ENCODE data around the gene CDCA5.
A peak's percentile ranks its signal among the peaks of the same experiment; 100 is the strongest.

The CDCA5 gene

DNA sequence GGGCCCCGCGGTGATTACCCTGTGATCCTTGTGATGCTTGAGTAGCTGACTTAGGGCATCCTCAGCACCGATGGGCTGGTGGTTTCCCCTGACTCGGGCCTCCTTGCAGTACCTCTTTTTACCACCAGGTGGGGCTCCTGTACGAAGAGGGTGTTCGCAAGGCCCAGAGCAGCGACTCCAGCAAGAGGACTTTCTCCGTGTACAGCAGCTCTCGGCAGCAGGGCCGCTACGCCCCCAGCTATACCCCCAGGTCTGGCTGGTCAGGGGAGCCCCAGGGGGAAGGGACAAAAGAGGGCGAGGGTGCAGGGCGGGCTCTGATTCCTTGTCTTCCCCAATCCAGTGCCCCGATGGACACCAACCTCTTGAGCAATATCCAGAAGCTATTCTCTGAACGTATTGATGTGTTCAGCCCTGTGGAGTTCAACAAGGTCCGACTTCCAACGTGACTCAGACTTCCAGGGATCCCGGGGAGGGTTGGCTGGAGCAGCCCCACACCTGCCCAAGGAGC is 26.6 kb upstream of the CDCA5 start:
- Histone ChIP-seq H3K27me3 (ENCODE audit: insufficient read depth, low read length) (no peaks in the 10 kb centered on the region), H3K4me1 (ENCODE audit: insufficient read depth, low read length, severe bottlenecking) (peaks cover 31% of the 10 kb centered on the region), H3F3A (ENCODE audit: insufficient read depth, low read length) (0 out of 2 replicates have a peak, but pooled peaks cover 5% of the 10 kb centered on the region), H3K9me2 (ENCODE audit: low read depth, low read length) (no peaks in the 10 kb centered on the region), H3K79me2 (ENCODE audit: insufficient read depth, low read length) (no peaks in the 10 kb centered on the region), H3K36me3 (ENCODE audit: insufficient read depth, low read length) (peaks cover 33% of the 10 kb centered on the region; the same call in 1 of the 2 replicates), H3K27ac (ENCODE audit: low read depth, low read length, poor library complexity, severe bottlenecking) (peak overlapping the region; percentile 55), H2AFZ (ENCODE audit: low read length) (no peak overlapping the region), H3K4me2 (ENCODE audit: low read length) (peak overlapping the region; percentile 3; the same call in 1 of the 2 replicates), H3K9me3 (ENCODE audit: low read length) (no peaks in the 10 kb centered on the region), H4K20me1 (ENCODE audit: insufficient read depth, low read length) (no peaks in the 10 kb centered on the region), H3K4me3 (ENCODE audit: low read depth, low read length, poor library complexity, severe bottlenecking) (no peak overlapping the region), H3K9ac (ENCODE audit: low read length) (peak overlapping the region; percentile 5; the same call in 1 of the 2 replicates)
- TF ChIP-seq CTCF (IDR thresholded peaks at IDR 0.05; ENCODE audit: low read length), result peak; percentile 91
- no peak for TF ChIP-seq EZH2 (IDR thresholded peaks at IDR 0.05; ENCODE audit: borderline replicate concordance, low read length)

GRCh38 chr11:65109231-65110198 is 25.7 kb upstream of the CDCA5 start:
- no peak overlapping the region for H2AFZ ChIP-seq (ENCODE audit: low read length)
- H3K4me3 ChIP-seq (ENCODE audit: low read depth, low read length, poor library complexity, severe bottlenecking), result no peak overlapping the region
- no peak for TF ChIP-seq CTCF (IDR thresholded peaks at IDR 0.05; ENCODE audit: low read length)
- no peak for TF ChIP-seq EZH2 (IDR thresholded peaks at IDR 0.05; ENCODE audit: borderline replicate concordance, low read length)

GRCh38 chr11:65108469-65109123 is 24.8 kb upstream of the CDCA5 start:
- no peaks in the 10 kb centered on the region for H3K27me3 ChIP-seq (ENCODE audit: insufficient read depth, low read length)
- no peaks in the 10 kb centered on the region for H3K79me2 ChIP-seq (ENCODE audit: insufficient read depth, low read length)
- no peak overlapping the region for H2AFZ ChIP-seq (ENCODE audit: low read length)
- no peaks in the 10 kb centered on the region for H3K9me3 ChIP-seq (ENCODE audit: low read length)
- H3K27ac ChIP-seq (ENCODE audit: low read depth, low read length, poor library complexity, severe bottlenecking), result no peak overlapping the region
- peaks cover 26% of the 10 kb centered on the region; the same call in 1 of the 2 replicates for H3K36me3 ChIP-seq (ENCODE audit: insufficient read depth, low read length)
- no peak overlapping the region for H3K4me3 ChIP-seq (ENCODE audit: low read depth, low read length, poor library complexity, severe bottlenecking)
- no peak overlapping the region for H3K9ac ChIP-seq (ENCODE audit: low read length)
- no peaks in the 10 kb centered on the region for H3K9me2 ChIP-seq (ENCODE audit: low read depth, low read length)
- H3K4me2 ChIP-seq (ENCODE audit: low read length), result no peak overlapping the region
- 0 out of 2 replicates have a peak, but pooled peaks cover 5% of the 10 kb centered on the region for H3F3A ChIP-seq (ENCODE audit: insufficient read depth, low read length)
- H4K20me1 ChIP-seq (ENCODE audit: insufficient read depth, low read length), result no peaks in the 10 kb centered on the region
- peaks cover 23% of the 10 kb centered on the region for H3K4me1 ChIP-seq (ENCODE audit: insufficient read depth, low read length, severe bottlenecking)
- TF ChIP-seq CTCF (IDR thresholded peaks at IDR 0.05; ENCODE audit: low read length), result no peak
- no peak for TF ChIP-seq EZH2 (IDR thresholded peaks at IDR 0.05; ENCODE audit: borderline replicate concordance, low read length)

More at GRCh38 chr11:65109231-65110198, 25.7 kb upstream of the CDCA5 start:
- peaks cover 31% of the 10 kb centered on the region for H3K4me1 ChIP-seq (ENCODE audit: insufficient read depth, low read length, severe bottlenecking)
- no peaks in the 10 kb centered on the region for H4K20me1 ChIP-seq (ENCODE audit: insufficient read depth, low read length)
- H3K4me2 ChIP-seq (ENCODE audit: low read length), result no peak overlapping the region
- H3K79me2 ChIP-seq (ENCODE audit: insufficient read depth, low read length), result no peaks in the 10 kb centered on the region
- no peaks in the 10 kb centered on the region for H3K27me3 ChIP-seq (ENCODE audit: insufficient read depth, low read length)
- H3K9ac ChIP-seq (ENCODE audit: low read length), result no peak overlapping the region
- 0 out of 2 replicates have a peak, but pooled peaks cover 5% of the 10 kb centered on the region for H3F3A ChIP-seq (ENCODE audit: insufficient read depth, low read length)
- no peaks in the 10 kb centered on the region for H3K9me2 ChIP-seq (ENCODE audit: low read depth, low read length)
- peaks cover 33% of the 10 kb centered on the region; the same call in 1 of the 2 replicates for H3K36me3 ChIP-seq (ENCODE audit: insufficient read depth, low read length)
- H3K9me3 ChIP-seq (ENCODE audit: low read length), result no peaks in the 10 kb centered on the region
- no peak overlapping the region for H3K27ac ChIP-seq (ENCODE audit: low read depth, low read length, poor library complexity, severe bottlenecking)

All from OCI-LY1 (cell line).